ENCODE results near the gene C16orf90.
A peak's percentile ranks its signal among the peaks of the same experiment; 100 is the strongest.

The C16orf90 gene

GRCh38 chr16:3457434-3458252 lies 37.6 kb downstream of the C16orf90 start:
- in situ Hi-C loops (cut with HindIII; ENCODE audit: low sequenced_read_pairs) = no loop called here
- peak; percentile 90 for DNase-seq (ENCODE audit: low read depth, low spot score)
- H3K4me3 ChIP-seq (ENCODE audit: low read depth, low read length) = peak overlapping the region; percentile 89
- TF ChIP-seq, protein P1, sequence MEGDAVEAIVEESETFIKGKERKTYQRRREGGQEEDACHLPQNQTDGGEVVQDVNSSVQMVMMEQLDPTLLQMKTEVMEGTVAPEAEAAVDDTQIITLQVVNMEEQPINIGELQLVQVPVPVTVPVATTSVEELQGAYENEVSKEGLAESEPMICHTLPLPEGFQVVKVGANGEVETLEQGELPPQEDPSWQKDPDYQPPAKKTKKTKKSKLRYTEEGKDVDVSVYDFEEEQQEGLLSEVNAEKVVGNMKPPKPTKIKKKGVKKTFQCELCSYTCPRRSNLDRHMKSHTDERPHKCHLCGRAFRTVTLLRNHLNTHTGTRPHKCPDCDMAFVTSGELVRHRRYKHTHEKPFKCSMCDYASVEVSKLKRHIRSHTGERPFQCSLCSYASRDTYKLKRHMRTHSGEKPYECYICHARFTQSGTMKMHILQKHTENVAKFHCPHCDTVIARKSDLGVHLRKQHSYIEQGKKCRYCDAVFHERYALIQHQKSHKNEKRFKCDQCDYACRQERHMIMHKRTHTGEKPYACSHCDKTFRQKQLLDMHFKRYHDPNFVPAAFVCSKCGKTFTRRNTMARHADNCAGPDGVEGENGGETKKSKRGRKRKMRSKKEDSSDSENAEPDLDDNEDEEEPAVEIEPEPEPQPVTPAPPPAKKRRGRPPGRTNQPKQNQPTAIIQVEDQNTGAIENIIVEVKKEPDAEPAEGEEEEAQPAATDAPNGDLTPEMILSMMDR (IDR thresholded peaks at IDR 0.05; ENCODE audit: low read depth, low read length) = peak; percentile 54

GRCh38 chr16:3454631-3455147 lies 40.6 kb downstream of the C16orf90 start:
- no peak for DNase-seq (ENCODE audit: low read depth, low spot score)
- TF ChIP-seq, protein P1 (IDR thresholded peaks at IDR 0.05; ENCODE audit: low read depth, low read length) = no peak
- in situ Hi-C loops (cut with HindIII; ENCODE audit: low sequenced_read_pairs) = no loop called here
- no peak overlapping the region for H3K4me3 ChIP-seq (ENCODE audit: low read depth, low read length)

GRCh38 chr16:3454093-3454492 lies 41.2 kb downstream of the C16orf90 start:
- TF ChIP-seq, protein P1 (IDR thresholded peaks at IDR 0.05; ENCODE audit: low read depth, low read length) = no peak
- no peak for DNase-seq (ENCODE audit: low read depth, low spot score)
- H3K4me3 ChIP-seq (ENCODE audit: low read depth, low read length) = no peak overlapping the region
- in situ Hi-C loops (cut with HindIII; ENCODE audit: low sequenced_read_pairs) = no loop called here

- TF ChIP-seq, protein P1 (IDR thresholded peaks at IDR 0.05; ENCODE audit: low read depth, low read length) = no peak
- in situ Hi-C loops (cut with HindIII; ENCODE audit: low sequenced_read_pairs) = no loop called here
- peak overlapping the region; percentile 72 for H3K4me3 ChIP-seq (ENCODE audit: low read depth, low read length)
- DNase-seq (ENCODE audit: low read depth, low spot score) = peak; percentile 62
Measured at GRCh38 chr16:3444032-3444388, 51.3 kb downstream of the C16orf90 start.
